Activated CD4-positive, CD25-positive, alpha-beta regulatory T cell (primary cell): ENCODE measurements around the gene XRRA1.
A peak's percentile ranks its signal among the peaks of the same experiment; 100 is the strongest.
"Not testable (repeated sequence)": the region's sequence is repeated elsewhere in the genome, so short reads cannot be mapped to it uniquely, and the experiment has no call there.

Source experiments
- DNase-seq, 4 experiments: peaks; one replicate each; lab custom pipeline; 2025; lab: John Stamatoyannopoulos, UW

XRRA1 gene

GRCh38 chr11:74948898-74949752, at the start of gene XRRA1, which contains the start of gene SPCS2:
Gene XRRA1 (minus strand): TSS chr11:74949091. CDS start chr11:74940878, 8,213 bp downstream.
Gene SPCS2 (plus strand): TSS chr11:74949266. CDS start chr11:74949286, 20 bp downstream.
- DNase-seq = peak; percentile 94 to 96 (median 95)

DNA sequence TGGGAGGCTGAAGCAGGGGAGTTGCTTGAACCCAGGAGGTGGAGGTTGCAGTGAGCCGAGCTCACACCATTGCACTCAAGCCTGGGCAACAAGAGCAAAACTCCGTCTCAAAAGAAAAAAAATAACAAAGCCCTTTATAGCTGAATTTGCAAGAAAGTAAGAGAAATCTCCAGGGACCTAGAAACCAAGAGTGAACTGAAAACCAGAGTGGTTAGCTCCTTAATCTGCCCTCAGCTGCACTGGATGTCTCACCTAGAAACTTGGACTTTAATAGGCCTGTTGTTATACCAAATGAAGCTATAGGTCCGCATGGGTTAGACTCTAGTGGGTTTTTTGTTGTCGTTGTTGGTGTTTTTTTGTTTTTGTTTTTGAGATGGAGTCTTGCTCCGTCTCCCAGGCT, 44.0 kb upstream of the XRRA1 start:
- DNase-seq = no peak

- no peak for DNase-seq
These were observed 42.0 kb upstream of the XRRA1 start for GRCh38 chr11:74990941-74991340.

GRCh38 chr11:74990150-74990549, 41.3 kb upstream of the XRRA1 start:
- not testable (repeated sequence) for DNase-seq

DNA sequence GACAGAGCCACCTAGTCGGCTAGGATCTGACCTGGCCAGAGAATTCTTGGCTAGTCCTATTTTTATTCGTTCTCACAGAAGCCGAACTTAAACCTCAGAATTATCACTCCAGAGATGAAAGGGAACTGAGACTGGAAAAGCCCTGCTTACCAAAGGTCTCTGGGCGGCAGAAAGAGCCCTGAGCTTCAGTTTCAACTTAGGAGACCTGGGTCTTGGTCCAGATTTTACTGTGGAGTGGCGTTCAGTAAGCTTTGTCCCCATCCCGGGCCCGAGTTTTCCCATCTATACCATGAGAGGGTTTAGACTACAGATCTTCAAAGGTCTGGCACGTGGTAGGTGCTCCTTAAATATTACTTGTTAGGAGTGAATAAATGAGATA, 40.4 kb upstream of the XRRA1 start:
- no peak for DNase-seq

DNA sequence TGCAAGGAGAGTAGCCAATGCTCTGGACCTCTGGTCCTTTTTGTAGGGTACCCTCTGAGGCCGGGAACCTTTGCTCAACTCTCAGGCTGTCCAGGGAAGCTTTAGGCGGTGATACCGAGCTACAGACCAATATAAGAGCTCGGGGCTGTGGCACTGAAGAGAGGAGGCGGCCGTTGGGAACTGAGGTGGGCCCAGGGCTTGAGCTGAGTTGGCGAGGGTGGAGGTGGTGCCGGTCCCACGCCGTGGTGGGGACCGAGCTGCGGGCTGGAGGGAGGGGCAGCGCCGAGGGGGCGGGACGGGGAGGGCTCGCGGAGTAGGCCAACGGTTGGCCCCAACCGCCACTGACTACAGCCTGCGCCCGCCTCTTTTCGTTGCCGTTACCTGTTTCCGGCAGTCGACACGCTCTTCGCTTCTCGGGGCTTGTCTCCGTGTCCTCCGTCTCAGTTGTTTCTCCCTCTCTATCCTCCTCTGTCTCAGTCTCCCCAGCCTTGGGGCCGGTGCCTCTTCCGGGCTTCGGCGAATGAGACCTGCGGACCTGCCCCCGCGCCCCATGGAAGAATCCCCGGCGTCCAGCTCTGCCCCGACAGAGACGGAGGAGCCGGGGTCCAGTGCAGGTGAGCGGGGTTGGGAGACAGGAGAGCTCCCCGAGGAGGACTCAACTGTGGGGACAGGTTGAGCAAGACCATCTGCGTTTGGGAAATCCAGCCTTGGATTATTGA, 39.8 kb upstream of the XRRA1 start, which contains the start of gene NEU3:
Gene NEU3 (plus strand): TSS at position 393 of the 719 bp plus-strand sequence. CDS start 128 bp downstream, at position 521.
- DNase-seq = peak; percentile 61 to 77 (median 66)

- DNase-seq = no peak
These were observed 35.8 kb upstream of the XRRA1 start for GRCh38 chr11:74984730-74985129.

DNA sequence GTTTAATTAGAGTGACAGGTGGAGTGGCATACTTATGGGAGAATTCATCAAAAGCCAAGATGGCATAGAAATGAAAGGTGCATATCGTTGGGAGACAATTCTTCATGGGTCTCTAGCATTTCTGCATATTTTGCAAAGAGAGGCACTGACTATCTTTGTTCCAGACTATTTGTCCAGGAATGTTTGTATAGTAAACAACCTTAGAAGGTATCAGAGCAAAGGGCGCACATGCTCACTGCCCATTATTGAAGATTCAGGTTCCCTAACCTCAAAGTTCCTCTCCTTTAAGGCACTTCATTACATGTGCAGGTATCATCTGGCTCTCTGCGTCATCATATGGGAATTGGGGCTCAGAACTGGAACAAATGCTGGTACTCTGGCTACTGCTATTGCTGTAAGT, 35.2 kb upstream of the XRRA1 start:
- no peak for DNase-seq

DNA sequence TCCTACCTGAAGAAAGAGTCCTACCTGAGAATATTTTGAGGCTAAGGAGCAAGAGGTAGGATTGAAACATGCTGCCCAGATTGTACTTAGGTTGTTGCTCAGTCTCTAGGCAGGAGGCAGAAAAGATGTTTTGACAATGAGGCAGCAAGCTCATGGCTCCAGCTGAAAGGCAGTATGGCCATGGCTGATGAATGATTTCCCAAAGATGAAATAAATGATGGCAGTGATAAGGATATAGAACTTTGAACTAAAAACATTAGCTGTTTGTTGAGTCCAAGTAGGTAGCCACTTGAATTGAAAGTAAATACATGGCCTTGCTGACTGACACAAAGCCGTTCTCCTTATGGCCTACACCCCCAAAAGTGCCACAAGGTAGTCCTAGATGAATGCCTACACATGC, 33.0 kb upstream of the XRRA1 start:
- no peak for DNase-seq

GRCh38 chr11:74980634-74981033, 31.7 kb upstream of the XRRA1 start:
- no peak for DNase-seq

DNA sequence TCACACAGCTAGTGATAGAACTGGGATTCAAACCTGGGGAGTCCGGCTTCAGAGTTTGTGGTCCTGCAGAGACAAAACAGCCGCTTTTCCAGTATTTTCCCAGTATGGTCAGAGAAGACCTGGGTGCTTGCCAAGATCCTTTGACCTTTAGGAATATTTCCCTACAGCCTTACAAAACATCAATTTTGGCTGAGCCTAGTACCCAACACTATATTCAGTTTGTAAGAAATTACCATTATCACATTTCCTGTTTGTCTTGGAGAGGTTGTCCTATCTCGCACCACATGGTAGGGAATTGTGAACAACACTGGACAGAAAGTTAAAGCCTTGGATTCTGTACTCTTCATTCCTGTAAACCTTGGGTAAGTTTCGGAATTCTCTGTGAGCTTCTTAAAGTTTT, 29.1 kb upstream of the XRRA1 start:
- DNase-seq = no peak

DNA sequence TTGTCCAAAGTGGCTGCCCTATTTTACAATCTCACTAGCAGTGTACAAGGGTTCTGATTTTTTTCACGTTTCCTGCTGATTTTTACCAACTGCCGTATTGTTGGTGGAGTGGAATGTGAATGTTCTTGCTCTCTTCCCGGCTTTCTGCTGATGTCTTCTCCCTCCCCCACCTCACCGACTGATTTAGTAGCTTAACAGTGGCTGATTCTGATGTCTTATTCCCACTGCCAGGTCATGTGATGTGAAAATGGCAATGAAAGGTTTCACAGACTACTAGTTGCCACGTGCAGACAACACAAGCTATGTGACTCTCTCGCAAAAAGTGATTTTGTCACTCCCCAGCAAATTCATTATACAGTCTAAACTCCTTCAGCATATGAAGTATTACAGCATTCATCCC, 22.5 kb upstream of the XRRA1 start:
- no peak for DNase-seq

DNA sequence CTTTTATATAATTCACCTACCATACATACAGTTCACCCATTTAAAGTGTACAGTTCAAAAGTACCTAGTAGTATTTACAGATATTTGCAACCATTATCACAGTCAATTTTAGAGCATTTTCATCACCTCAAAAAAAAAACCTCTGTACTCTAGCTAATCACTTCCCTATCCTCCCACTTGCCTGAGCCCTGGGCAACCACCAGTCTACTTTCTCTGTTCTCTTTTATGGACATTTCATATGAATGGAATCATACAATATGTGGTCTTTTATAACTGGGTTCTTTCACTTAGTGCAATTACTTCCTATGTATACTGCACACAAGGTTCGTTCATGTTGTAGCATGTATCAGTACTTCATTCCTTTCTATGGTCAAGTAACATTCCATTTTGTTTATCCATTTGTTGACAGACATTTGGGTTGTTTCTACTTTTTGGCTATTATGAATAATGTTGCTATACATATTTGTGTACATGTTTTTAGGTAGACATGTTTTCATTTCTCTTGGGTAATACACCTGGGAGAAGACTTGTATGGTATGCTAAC, 22.0 kb upstream of the XRRA1 start:
- no peak for DNase-seq

DNA sequence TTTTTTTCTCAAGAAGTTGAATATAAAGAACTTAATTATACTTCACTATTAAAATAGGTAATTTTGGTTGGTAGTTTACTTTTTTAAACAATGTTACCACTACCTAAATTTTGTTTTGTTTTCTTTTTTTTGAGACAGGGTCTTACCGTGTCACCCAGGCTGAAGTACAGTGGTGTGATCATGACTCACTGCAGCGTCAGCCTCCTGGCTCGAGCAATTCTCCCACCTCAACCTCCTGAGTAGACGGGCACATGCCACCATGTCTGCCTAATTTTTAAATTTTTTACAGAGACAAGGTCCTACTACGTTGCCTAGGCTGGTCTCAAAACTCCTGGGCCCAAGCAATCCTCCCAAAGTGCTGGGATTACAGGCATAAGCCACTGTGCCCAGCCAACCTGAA, 17.8 kb upstream of the XRRA1 start:
- no peak for DNase-seq

DNA sequence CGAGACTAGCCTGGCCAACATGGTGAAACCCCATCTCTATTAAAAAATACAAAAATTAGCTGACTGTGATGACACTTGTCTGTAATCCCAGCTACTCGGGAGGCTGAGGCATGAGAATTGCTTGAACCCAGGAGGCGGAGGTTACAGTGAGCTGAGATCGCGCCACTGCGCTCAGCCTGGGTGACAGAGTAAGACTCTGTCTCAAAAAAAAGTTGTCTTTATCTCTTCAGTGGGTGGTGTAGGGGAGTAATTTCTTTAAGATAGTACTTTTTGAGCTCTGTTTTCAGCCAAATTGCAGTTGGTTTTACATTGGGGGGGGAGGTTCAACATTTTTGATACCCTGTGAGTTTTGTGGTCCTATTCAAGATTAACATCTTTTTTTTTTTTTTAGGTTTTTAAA, 11.2 kb upstream of the XRRA1 start:
- DNase-seq = not testable (repeated sequence)

DNA sequence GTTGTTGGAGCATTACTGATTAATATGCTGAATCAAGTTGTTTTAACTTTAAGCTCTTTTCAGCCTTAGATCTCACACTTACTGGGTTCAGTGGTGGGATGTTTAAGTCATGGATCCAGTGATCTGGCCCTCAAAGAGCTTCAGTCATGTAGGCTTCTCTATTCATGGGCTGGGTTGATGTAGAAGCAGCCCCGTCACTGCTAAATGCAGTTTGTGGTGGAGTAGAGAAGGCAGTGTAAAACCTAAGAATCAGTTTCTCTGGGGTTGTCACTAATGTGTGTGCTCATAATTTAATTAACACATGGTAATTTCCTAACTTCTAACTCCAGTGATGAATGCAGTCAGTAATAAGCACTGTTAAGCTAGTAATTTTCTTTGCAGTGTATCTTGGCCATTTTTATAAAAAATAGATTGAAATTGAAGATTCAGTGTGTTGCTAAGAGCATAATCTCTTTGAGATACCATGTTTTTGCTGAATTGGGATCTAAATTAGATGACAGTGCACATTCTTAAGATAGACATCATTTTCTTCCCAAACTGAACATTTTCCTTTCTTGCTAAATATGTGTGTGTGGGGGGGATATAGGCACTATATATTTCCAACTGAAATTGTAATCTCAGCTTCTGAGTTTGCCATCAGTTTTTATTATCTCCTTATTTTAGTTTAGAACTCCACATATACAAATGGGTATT, 9.2 kb upstream of the XRRA1 start:
- DNase-seq = no peak

DNA sequence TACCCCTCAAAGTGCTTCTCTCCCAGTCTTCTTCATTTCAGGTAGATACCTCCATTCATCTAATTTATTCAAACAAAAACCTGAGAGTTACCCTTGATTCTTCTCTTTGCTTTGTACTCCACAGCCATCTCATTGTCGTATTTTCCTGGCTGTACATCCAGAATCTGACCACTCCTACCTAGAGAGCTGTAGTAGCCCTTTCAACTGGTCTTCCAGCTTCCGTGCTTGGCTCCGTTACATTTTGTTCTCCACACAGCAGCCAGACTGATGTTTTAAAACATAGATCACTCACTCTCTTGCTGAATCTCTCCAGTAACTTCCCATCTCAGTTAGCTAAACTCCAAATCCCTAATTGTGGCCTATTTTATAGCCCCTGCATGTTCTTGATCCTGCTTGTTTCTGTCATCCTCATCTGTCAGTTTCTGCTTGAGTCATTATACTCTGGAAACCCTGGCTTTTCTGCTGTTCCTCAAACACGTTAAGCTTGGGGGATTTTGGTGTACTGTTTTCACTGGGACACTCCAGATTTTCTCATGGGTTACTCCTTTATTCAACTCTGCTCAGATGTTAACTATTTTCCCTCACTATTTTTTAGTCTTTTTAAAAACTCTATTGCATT, 7.6 kb upstream of the XRRA1 start:
- DNase-seq = no peak

GRCh38 chr11:74954199-74954598, 5.3 kb upstream of the XRRA1 start:
- no peak for DNase-seq

- no peak for DNase-seq
These were observed 4.6 kb upstream of the XRRA1 start for GRCh38 chr11:74953451-74953850.

- DNase-seq = no peak
These were observed 3.9 kb upstream of the XRRA1 start for GRCh38 chr11:74952752-74953151.

GRCh38 chr11:74951226-74951625, 2.3 kb upstream of the XRRA1 start:
- no peak for DNase-seq
